Hepatocyte (in vitro differentiated cells): Measurements from ENCODE around the gene APOA1. TPM values are rescaled to one million over a fixed set of nuclear protein-coding genes. Genes with fewer than 3 reads are reported as not detected.

ENCODE experiments used
- DNase-seq: peaks from one replicate; pipeline ENCODE4 v3.0.0-alpha.2; 2016; ENCODE audit warnings: low spot score
- H2AFZ ChIP-seq: fragments of 200-600 bp; sonication (generic); 2 replicates; pipeline ENCODE4 v1.6.0; 2016; ENCODE audit warnings: antibody characterized with exemption, mild to moderate bottlenecking
- H3K27ac ChIP-seq: fragments of 200-600 bp; sonication (generic); 2 replicates; pipeline ENCODE4 v1.5.1; 2016; ENCODE audit warnings: mild to moderate bottlenecking
- H3K27me3 ChIP-seq: fragments of 200-600 bp; sonication (generic); 2 replicates; pipeline ENCODE4 v1.6.1; 2016
- H3K36me3 ChIP-seq: fragments of 200-600 bp; sonication (generic); replicated peaks from 2 replicates; pipeline ENCODE4 v1.5.1; 2016; ENCODE audit warnings: low read depth; ENCODE audit not compliant: insufficient read depth
- H3K4me1 ChIP-seq: fragments of 200-600 bp; sonication (generic); 2 replicates; pipeline ENCODE4 v1.5.1; 2016; ENCODE audit warnings: mild to moderate bottlenecking, moderate library complexity; ENCODE audit not compliant: insufficient read depth
- H3K4me2 ChIP-seq: fragments of 200-600 bp; sonication (generic); 2 replicates; pipeline ENCODE4 v1.6.0; 2016
- H3K4me3 ChIP-seq: fragments of 200-600 bp; sonication (generic); 2 replicates; pipeline ENCODE4 v1.5.1; 2016; ENCODE audit warnings: mild to moderate bottlenecking
- H3K79me2 ChIP-seq: fragments of 200-600 bp; sonication (generic); 2 replicates; pipeline ENCODE4 v1.6.0; 2017; ENCODE audit warnings: mild to moderate bottlenecking
- H3K9me2 ChIP-seq: fragments of 200-600 bp; sonication (generic); replicated peaks from 2 replicates; pipeline ENCODE4 v1.6.0; 2017; ENCODE audit warnings: mild to moderate bottlenecking; ENCODE audit not compliant: insufficient read depth
- H3K9me3 ChIP-seq: fragments of 200-600 bp; sonication (generic); 2 replicates; pipeline ENCODE4 v1.5.1; 2016; ENCODE audit warnings: low read depth, mild to moderate bottlenecking
- H4K20me1 ChIP-seq: fragments of 200-600 bp; sonication (generic); 2 replicates; pipeline ENCODE4 v1.6.0; 2016; ENCODE audit warnings: mild to moderate bottlenecking; ENCODE audit not compliant: insufficient read depth, poor library complexity, severe bottlenecking
- EZH2 ChIP-seq: fragments of 200-600 bp; sonication (generic); IDR thresholded peaks from 2 replicates; pipeline ENCODE4 v1.6.1; 2016; ENCODE audit warnings: antibody characterized with exemption, mild to moderate bottlenecking, borderline replicate concordance
- EZH2phosphoT487 ChIP-seq: fragments of 200-600 bp; sonication (generic); IDR thresholded peaks from one replicate; pipeline ENCODE4 v1.6.1; 2018; ENCODE audit warnings: antibody characterized with exemption, mild to moderate bottlenecking, low read depth, moderate library complexity; ENCODE audit not compliant: unreplicated experiment, severe bottlenecking
- WGBS: methylation state at CpG from one replicate; pipeline ENCODE4 v1.1.6; 2016; ENCODE audit warnings: low lambda C conversion rate; ENCODE audit errors: missing lambda C conversion rate; 5-methylcytosine and 5-hydroxymethylcytosine counted together
- polyA plus RNA-seq: library from polyadenylated mRNA; unstranded; fragments of >200 nt; fragmentation: Nextera tagmentation; extraction: Ambion mirVana; gene quantifications from 2 replicates; pipeline ENCODE4 v1.2.1, GENCODE V29; 2016
- total RNA-seq: library from RNA; depleted of rRNA; stranded (reverse); fragments of >200 nt; gene quantifications from 2 replicates; pipeline ENCODE4 v1.2.3, GENCODE V29; 2014
- TF ChIP-seq, protein P1 (sequence below): fragments of 200-600 bp; sonication (generic); IDR thresholded peaks from 2 replicates; pipeline ENCODE4 v1.5.1; 2016; ENCODE audit warnings: antibody characterized with exemption, mild to moderate bottlenecking; ENCODE audit not compliant: poor library complexity

The APOA1 gene
- total and polyA plus RNA-seq, 2 experiments from 2014 or later, result 4,253 to 7,624 TPM

DNA sequence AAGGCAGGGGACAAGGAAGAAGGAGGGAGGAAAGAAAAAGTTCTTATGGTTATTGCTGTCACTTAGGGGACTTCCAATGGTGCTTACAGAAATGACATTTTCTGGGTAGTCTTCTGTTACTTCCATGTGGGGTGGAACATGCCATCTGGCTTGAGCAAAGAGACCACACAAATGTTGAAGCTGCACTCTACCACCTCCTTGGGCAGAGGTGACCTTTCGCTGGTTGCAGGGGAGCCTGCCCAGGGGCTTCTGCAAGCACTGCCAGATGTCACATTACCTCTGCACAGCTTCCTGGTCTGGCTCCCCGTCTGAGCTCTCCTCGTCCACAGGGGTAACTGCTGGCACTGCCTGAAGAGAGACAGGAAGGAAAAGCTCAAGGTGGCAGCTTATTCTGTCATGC lies 32.6 kb upstream of the APOA1 start:
- Histone ChIP-seq H3K79me2 (no peaks in the 10 kb centered on the region), H2AFZ (no peak overlapping the region), H3K4me3 (no peak overlapping the region), H3K27ac (no peak overlapping the region), H3K36me3 (no peaks in the 10 kb centered on the region), H4K20me1 (no peaks in the 10 kb centered on the region), H3K9me3 (no peaks in the 10 kb centered on the region), H3K27me3 (no peaks in the 10 kb centered on the region), H3K9me2 (no peaks in the 10 kb centered on the region), H3K4me1 (no peaks in the 10 kb centered on the region), H3K4me2 (no peak overlapping the region)
- TF ChIP-seq, protein P1, sequence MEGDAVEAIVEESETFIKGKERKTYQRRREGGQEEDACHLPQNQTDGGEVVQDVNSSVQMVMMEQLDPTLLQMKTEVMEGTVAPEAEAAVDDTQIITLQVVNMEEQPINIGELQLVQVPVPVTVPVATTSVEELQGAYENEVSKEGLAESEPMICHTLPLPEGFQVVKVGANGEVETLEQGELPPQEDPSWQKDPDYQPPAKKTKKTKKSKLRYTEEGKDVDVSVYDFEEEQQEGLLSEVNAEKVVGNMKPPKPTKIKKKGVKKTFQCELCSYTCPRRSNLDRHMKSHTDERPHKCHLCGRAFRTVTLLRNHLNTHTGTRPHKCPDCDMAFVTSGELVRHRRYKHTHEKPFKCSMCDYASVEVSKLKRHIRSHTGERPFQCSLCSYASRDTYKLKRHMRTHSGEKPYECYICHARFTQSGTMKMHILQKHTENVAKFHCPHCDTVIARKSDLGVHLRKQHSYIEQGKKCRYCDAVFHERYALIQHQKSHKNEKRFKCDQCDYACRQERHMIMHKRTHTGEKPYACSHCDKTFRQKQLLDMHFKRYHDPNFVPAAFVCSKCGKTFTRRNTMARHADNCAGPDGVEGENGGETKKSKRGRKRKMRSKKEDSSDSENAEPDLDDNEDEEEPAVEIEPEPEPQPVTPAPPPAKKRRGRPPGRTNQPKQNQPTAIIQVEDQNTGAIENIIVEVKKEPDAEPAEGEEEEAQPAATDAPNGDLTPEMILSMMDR, result no peak
- no peak for TF ChIP-seq EZH2phosphoT487
- 83% methylated on average over 3 of the region's 3 CpGs for WGBS
- no peak for DNase-seq

DNA sequence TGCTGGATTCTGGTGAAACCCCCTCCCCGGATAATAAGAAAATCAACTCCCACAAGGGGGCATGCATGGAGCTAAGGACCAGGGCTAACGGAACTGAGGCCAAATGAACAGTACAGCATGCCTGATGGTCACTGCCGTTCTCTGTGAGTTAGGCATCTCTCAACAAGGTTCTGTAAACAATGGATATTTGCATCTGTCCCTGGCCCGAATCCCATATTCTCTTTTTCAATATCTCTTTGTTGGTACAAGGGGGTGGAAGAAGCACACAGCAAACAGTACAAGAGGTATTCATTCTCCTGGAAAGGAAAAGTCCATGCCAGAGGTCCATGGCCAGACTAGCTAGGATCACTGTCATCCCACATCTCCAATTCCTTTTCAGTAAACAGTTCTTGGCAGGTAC lies 32.2 kb upstream of the APOA1 start:
- WGBS, result 88% methylated on average over 4 of the region's 4 CpGs
- Histone ChIP-seq H3K4me3 (no peak overlapping the region), H3K9me3 (no peaks in the 10 kb centered on the region), H3K4me2 (no peak overlapping the region), H3K79me2 (no peaks in the 10 kb centered on the region), H3K27ac (no peak overlapping the region), H4K20me1 (no peaks in the 10 kb centered on the region), H3K27me3 (no peaks in the 10 kb centered on the region), H2AFZ (no peak overlapping the region), H3K4me1 (no peaks in the 10 kb centered on the region), H3K36me3 (no peaks in the 10 kb centered on the region), H3K9me2 (no peaks in the 10 kb centered on the region)
- TF ChIP-seq EZH2, result no peak
- TF ChIP-seq, protein P1, result no peak
- TF ChIP-seq EZH2phosphoT487, result no peak
- DNase-seq, result no peak

GRCh38 chr11:116868066-116868465 lies 30.6 kb upstream of the APOA1 start:
- Histone ChIP-seq H3K27ac (no peak overlapping the region), H3K4me2 (no peak overlapping the region), H4K20me1 (no peaks in the 10 kb centered on the region), H3K9me2 (no peaks in the 10 kb centered on the region), H3K9me3 (no peaks in the 10 kb centered on the region), H3K27me3 (no peaks in the 10 kb centered on the region), H3K4me1 (no peaks in the 10 kb centered on the region), H2AFZ (no peak overlapping the region), H3K4me3 (no peak overlapping the region), H3K36me3 (no peaks in the 10 kb centered on the region), H3K79me2 (no peaks in the 10 kb centered on the region)
- WGBS, result 82% methylated on average over 3 of the region's 3 CpGs
- DNase-seq, result no peak
- TF ChIP-seq EZH2phosphoT487, result no peak
- TF ChIP-seq, protein P1, result no peak
- no peak for TF ChIP-seq EZH2

DNA sequence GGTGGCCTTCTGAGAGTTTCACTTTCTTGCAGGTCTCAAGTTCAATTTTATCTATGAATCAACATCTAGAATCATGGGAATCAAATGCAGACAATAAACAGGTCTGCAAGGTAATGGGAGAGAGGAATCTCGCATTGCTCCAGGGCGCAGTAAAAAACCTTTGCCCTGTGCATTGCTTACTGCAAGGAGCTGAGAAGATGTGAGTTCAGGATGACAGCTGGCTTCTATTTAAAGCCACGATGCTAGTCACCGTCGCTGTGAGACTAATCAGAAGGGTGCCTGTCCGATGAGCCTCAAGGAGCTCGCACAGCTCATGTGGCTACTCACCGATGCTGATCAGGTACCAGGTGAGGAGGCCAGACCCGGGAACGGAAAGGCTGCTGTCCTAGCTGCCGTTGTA lies 30.2 kb upstream of the APOA1 start:
- H3K4me3 ChIP-seq, result no peak overlapping the region
- no peak overlapping the region for H3K27ac ChIP-seq
- H3K9me3 ChIP-seq, result no peaks in the 10 kb centered on the region
- no peak overlapping the region for H3K4me2 ChIP-seq
- TF ChIP-seq EZH2 (no peak), EZH2phosphoT487 (no peak)
- TF ChIP-seq, protein P1, result no peak
- H3K36me3 ChIP-seq, result no peaks in the 10 kb centered on the region
- no peaks in the 10 kb centered on the region for H3K27me3 ChIP-seq
- H3K9me2 ChIP-seq, result no peaks in the 10 kb centered on the region
- 69% methylated on average over 11 of the region's 11 CpGs for WGBS
- DNase-seq, result no peak
- H3K79me2 ChIP-seq, result no peaks in the 10 kb centered on the region
- H4K20me1 ChIP-seq, result no peaks in the 10 kb centered on the region
- no peaks in the 10 kb centered on the region for H3K4me1 ChIP-seq
- no peak overlapping the region for H2AFZ ChIP-seq
